Suprapubic skin (tissue), 4 donors: ENCODE data around the gene PF4V1. TPM values are rescaled to one million over a fixed set of nuclear protein-coding genes. Genes with fewer than 3 reads are reported as not detected.
A peak's percentile ranks its signal among the peaks of the same experiment; 100 is the strongest.

Source experiments
- DNase-seq, 2 donors: peaks; one replicate each; pipeline ENCODE4 v3.0.0-alpha.2; 2019; ENCODE audit warnings: low spot score in 2 of 2
- H3K27ac ChIP-seq: fragments of 200-600 bp; sonication (generic); one replicate; pipeline ENCODE4 v1.5.1; 2019
- H3K27me3 ChIP-seq: fragments of 200-600 bp; sonication (generic); one replicate; pipeline ENCODE4 v1.5.1; 2019
- H3K36me3 ChIP-seq: fragments of 200-600 bp; sonication (generic); one replicate; pipeline ENCODE4 v1.5.1; 2019
- H3K4me1 ChIP-seq: fragments of 200-600 bp; sonication (generic); one replicate; pipeline ENCODE4 v1.5.1; 2019
- H3K4me3 ChIP-seq: fragments of 200-600 bp; sonication (generic); one replicate; pipeline ENCODE4 v1.5.1; 2019; ENCODE audit warnings: mild to moderate bottlenecking
- H3K9me3 ChIP-seq: fragments of 200-600 bp; sonication (generic); one replicate; pipeline ENCODE4 v1.5.1; 2019
- EP300 ChIP-seq: sonication (generic); formaldehyde crosslinking; IDR thresholded peaks from one replicate; pipeline ENCODE4 v1.6.1; 2017; ENCODE audit warnings: antibody characterized with exemption
- POLR2A ChIP-seq, 2 donors: fragments of 450-650 bp; IDR thresholded peaks; one replicate each; pipeline ENCODE4 v1.6.1; 2017; ENCODE audit warnings: antibody characterized with exemption in 2 of 2, mild to moderate bottlenecking in 2 of 2, moderate library complexity in 2 of 2
- POLR2AphosphoS5 ChIP-seq, 3 donors: sonication (generic); formaldehyde crosslinking; IDR thresholded peaks; one replicate each; pipeline ENCODE4 v1.6.1; 2017; ENCODE audit warnings: antibody characterized with exemption in 3 of 3
- WGBS: methylation state at CpG from one replicate; pipeline ENCODE4 v1.1.5; 2018; 5-methylcytosine and 5-hydroxymethylcytosine counted together
- total RNA-seq, 4 donors: library from RNA; depleted of rRNA; stranded (reverse); fragments of >200 nt; gene quantifications; one replicate each; pipeline ENCODE4 v1.1.0, GENCODE V29; 2016
- TF ChIP-seq, protein P1 (sequence below), 2 donors: fragments of 200-600 bp in 1 of 2; fragments of 450-650 bp in 1 of 2; sonication (generic) in 1 of 2; IDR thresholded peaks; one replicate each; pipeline ENCODE4 v1.5.1; 2016 to 2019; ENCODE audit warnings: antibody characterized with exemption in 2 of 2, mild to moderate bottlenecking in 1 of 2, moderate library complexity in 1 of 2

PF4V1 gene
- total RNA-seq, 4 donors from 2014 or later = not detected

- Histone ChIP-seq H3K27ac (no peak overlapping the region), H3K4me3 (no peak overlapping the region), H3K9me3 (no peaks in the 10 kb centered on the region), H3K4me1 (no peaks in the 10 kb centered on the region), H3K36me3 (no peaks in the 10 kb centered on the region), H3K27me3 (no peaks in the 10 kb centered on the region)
- TF ChIP-seq EP300 = no peak
- 81% methylated on average over 3 of the region's 3 CpGs for WGBS
- no peak for DNase-seq
Measured at GRCh38 chr4:73860917-73861316, 7.8 kb downstream of the PF4V1 start.

GRCh38 chr4:73862322-73862721, 9.2 kb downstream of the PF4V1 start:
- no peak for DNase-seq
- Histone ChIP-seq H3K36me3 (no peaks in the 10 kb centered on the region), H3K4me3 (no peak overlapping the region), H3K27me3 (no peaks in the 10 kb centered on the region), H3K27ac (no peak overlapping the region), H3K9me3 (no peaks in the 10 kb centered on the region), H3K4me1 (no peaks in the 10 kb centered on the region)
- TF ChIP-seq, protein P1, sequence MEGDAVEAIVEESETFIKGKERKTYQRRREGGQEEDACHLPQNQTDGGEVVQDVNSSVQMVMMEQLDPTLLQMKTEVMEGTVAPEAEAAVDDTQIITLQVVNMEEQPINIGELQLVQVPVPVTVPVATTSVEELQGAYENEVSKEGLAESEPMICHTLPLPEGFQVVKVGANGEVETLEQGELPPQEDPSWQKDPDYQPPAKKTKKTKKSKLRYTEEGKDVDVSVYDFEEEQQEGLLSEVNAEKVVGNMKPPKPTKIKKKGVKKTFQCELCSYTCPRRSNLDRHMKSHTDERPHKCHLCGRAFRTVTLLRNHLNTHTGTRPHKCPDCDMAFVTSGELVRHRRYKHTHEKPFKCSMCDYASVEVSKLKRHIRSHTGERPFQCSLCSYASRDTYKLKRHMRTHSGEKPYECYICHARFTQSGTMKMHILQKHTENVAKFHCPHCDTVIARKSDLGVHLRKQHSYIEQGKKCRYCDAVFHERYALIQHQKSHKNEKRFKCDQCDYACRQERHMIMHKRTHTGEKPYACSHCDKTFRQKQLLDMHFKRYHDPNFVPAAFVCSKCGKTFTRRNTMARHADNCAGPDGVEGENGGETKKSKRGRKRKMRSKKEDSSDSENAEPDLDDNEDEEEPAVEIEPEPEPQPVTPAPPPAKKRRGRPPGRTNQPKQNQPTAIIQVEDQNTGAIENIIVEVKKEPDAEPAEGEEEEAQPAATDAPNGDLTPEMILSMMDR (IDR thresholded peaks at IDR 0.05) = no peak
- TF ChIP-seq EP300 = no peak
- no peak for TF ChIP-seq POLR2AphosphoS5 (IDR thresholded peaks at IDR 0.05)
- 92% methylated on average over 1 of the region's 1 CpG for WGBS

GRCh38 chr4:73864365-73864764, 11.3 kb downstream of the PF4V1 start:
- Histone ChIP-seq H3K27ac (no peak overlapping the region), H3K36me3 (no peaks in the 10 kb centered on the region), H3K4me3 (no peak overlapping the region), H3K4me1 (peaks cover 14% of the 10 kb centered on the region), H3K27me3 (peaks cover 9% of the 10 kb centered on the region), H3K9me3 (no peaks in the 10 kb centered on the region)
- TF ChIP-seq POLR2A (IDR thresholded peaks at IDR 0.05) = no peak
- no peak for TF ChIP-seq POLR2AphosphoS5 (IDR thresholded peaks at IDR 0.05)
- no peak for TF ChIP-seq EP300
- TF ChIP-seq, protein P1 (IDR thresholded peaks at IDR 0.05) = peak in 1 of 2 donors; percentile 19
- DNase-seq = no peak
- 69% methylated on average over 2 of the region's 2 CpGs for WGBS

DNA sequence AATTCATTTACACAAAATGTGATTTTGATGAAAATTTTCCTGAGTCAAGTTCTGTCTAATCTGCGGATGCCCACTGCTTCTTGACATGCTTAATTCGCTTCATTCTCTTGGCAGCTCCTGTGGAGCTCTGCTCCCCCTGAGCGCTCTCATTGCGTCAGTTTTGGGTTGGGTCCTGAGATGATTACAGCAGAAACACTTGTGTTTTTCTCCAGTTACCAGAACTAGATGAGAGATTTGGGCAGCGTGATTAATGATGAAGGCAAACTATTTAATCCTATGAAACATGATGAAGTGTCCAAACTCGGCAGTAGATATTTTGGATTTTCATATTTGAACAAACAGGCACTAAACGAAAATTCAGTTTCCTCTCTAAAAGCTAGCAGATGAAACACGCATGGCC, 11.9 kb downstream of the PF4V1 start:
- TF ChIP-seq POLR2A (IDR thresholded peaks at IDR 0.05) = no peak
- TF ChIP-seq, protein P1 (IDR thresholded peaks at IDR 0.05) = no peak
- Histone ChIP-seq H3K27me3 (peaks cover 14% of the 10 kb centered on the region), H3K9me3 (no peaks in the 10 kb centered on the region), H3K27ac (no peak overlapping the region), H3K4me3 (no peak overlapping the region), H3K36me3 (no peaks in the 10 kb centered on the region), H3K4me1 (peaks cover 20% of the 10 kb centered on the region)
- DNase-seq = no peak
- WGBS = 77% methylated on average over 8 of the region's 8 CpGs

DNA sequence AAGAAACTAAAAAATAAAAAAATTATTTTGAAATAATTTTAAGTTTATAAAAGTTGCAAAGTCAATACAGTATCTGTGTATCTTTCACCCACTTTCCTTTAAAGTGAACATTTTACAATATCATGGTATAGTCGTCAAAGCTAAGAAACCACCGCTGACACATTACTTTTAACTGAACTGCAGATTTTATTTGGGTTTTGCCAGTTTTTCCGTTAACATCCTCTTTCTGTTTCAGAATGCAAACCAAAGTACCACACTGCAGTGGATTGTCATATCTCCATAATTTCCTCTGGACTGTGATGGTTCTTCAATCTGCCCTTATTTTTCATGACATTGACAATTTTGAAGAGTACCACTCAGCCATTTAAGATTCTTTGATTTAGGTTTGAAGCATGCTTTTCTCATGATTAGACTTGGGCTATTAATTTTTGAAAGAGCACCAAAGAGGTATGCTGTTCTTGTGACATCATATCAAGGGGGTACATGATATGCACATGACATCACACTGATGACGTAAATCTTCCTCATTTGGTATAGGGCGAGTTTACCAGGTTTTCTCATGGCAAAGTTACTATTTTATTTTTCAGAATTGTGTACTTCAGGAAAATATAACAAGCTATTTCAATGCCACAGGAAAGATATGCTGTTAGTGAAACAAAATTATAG, 12.5 kb downstream of the PF4V1 start:
- Histone ChIP-seq H3K27ac (no peak overlapping the region), H3K36me3 (no peaks in the 10 kb centered on the region), H3K9me3 (no peaks in the 10 kb centered on the region), H3K27me3 (peaks cover 21% of the 10 kb centered on the region), H3K4me1 (peaks cover 20% of the 10 kb centered on the region), H3K4me3 (no peak overlapping the region)
- 91% methylated on average over 5 of the region's 5 CpGs for WGBS
- no peak for DNase-seq
- TF ChIP-seq EP300 (no peak), POLR2A (IDR thresholded peaks at IDR 0.05) (no peak), POLR2AphosphoS5 (IDR thresholded peaks at IDR 0.05) (no peak)
- TF ChIP-seq, protein P1 (IDR thresholded peaks at IDR 0.05) = no peak

DNA sequence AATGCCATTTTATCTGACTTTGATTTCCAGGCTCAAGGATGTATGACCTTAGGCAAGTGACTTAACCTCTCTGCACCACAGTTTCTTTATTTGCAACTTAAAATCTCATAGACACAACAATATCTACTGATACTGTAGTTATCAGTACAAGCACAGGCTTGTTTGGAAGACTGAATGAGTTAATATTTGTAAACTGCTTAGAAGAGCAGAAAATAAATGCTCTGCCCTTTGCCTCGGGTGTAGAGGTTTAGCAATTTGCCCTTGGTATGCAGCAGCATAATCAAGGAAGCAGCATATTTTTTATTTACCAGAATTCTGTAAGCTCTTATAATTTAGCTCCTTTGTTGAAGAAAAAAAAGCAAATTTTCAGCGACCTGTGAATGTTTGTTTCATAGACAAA, 13.2 kb downstream of the PF4V1 start:
- Histone ChIP-seq H3K27me3 (peaks cover 22% of the 10 kb centered on the region), H3K4me3 (no peak overlapping the region), H3K9me3 (no peaks in the 10 kb centered on the region), H3K27ac (no peak overlapping the region), H3K4me1 (peaks cover 20% of the 10 kb centered on the region), H3K36me3 (no peaks in the 10 kb centered on the region)
- DNase-seq = no peak
- 37% methylated on average over 2 of the region's 2 CpGs for WGBS
- TF ChIP-seq EP300 (no peak), POLR2AphosphoS5 (IDR thresholded peaks at IDR 0.05) (no peak), POLR2A (IDR thresholded peaks at IDR 0.05) (no peak)
- TF ChIP-seq, protein P1 (IDR thresholded peaks at IDR 0.05) = no peak
